Astrocyte (in vitro differentiated cells and primary cell): ENCODE measurements around the gene FNDC3A. TPM values are rescaled to one million over a fixed set of nuclear protein-coding genes. Genes with fewer than 3 reads are reported as not detected.

Experiments
- DNase-seq: peaks from one replicate; pipeline ENCODE4 v3.0.0-alpha.2; 2010; ENCODE audit warnings: low read depth
- FAIRE-seq: peaks from 2 replicates; lab custom pipeline; 2011; peaks lifted over from hg19 to GRCh38; lab: Jason Lieb, UNC
- H2AFZ ChIP-seq: 2 replicates; pipeline ENCODE4 v1.6.0; 2012; ENCODE audit warnings: low read depth, low read length, inconsistent platforms
- H3K27ac ChIP-seq: 2 replicates; pipeline ENCODE4 v1.5.1; 2011; ENCODE audit warnings: low read depth, low read length, inconsistent platforms
- H3K27me3 ChIP-seq: 2 replicates; pipeline ENCODE4 v1.6.0; 2011; ENCODE audit warnings: low read length, inconsistent platforms; ENCODE audit not compliant: insufficient read depth
- H3K36me3 ChIP-seq: 2 replicates; pipeline ENCODE4 v1.5.1; 2011; ENCODE audit warnings: low read length, inconsistent platforms; ENCODE audit not compliant: insufficient read depth
- H3K4me1 ChIP-seq: 2 replicates; pipeline ENCODE4 v1.5.1; 2011; ENCODE audit warnings: low read length, inconsistent platforms; ENCODE audit not compliant: insufficient read depth
- H3K4me2 ChIP-seq: 2 replicates; pipeline ENCODE4 v1.6.0; 2012; ENCODE audit warnings: low read length, inconsistent platforms
- H3K4me3 ChIP-seq: 2 replicates; pipeline ENCODE4 v1.5.1; 2011; ENCODE audit warnings: low read depth, mild to moderate bottlenecking, low read length, inconsistent platforms; ENCODE audit not compliant: insufficient read depth
- H3K79me2 ChIP-seq: 2 replicates; pipeline ENCODE4 v1.6.0; 2012; ENCODE audit warnings: mild to moderate bottlenecking, low read length, inconsistent platforms; ENCODE audit not compliant: insufficient read depth
- H3K9ac ChIP-seq: 2 replicates; pipeline ENCODE4 v1.6.0; 2012; ENCODE audit warnings: mild to moderate bottlenecking, low read length, inconsistent platforms
- H3K9me3 ChIP-seq: 2 replicates; pipeline ENCODE4 v1.5.1; 2012; ENCODE audit warnings: low read depth, mild to moderate bottlenecking, low read length, inconsistent platforms; ENCODE audit not compliant: insufficient read depth
- H4K20me1 ChIP-seq: 2 replicates; pipeline ENCODE4 v1.6.0; 2012; ENCODE audit warnings: low read length, inconsistent platforms; ENCODE audit not compliant: insufficient read depth
- H3K27ac Mint-ChIP-seq: one replicate; pipeline ENCODE4 v1.8.0; 2021; ENCODE audit warnings: mild to moderate bottlenecking, mixed read lengths; ENCODE audit not compliant: unreplicated experiment
- H3K27me3 Mint-ChIP-seq: one replicate; pipeline ENCODE4 v1.8.0; 2021; ENCODE audit warnings: low read depth, mixed read lengths; ENCODE audit not compliant: unreplicated experiment
- H3K36me3 Mint-ChIP-seq: one replicate; pipeline ENCODE4 v1.8.0; 2021; ENCODE audit warnings: low read depth, mixed read lengths; ENCODE audit not compliant: unreplicated experiment
- H3K4me1 Mint-ChIP-seq: one replicate; pipeline ENCODE4 v1.8.0; 2021; ENCODE audit warnings: low read depth, mixed read lengths; ENCODE audit not compliant: unreplicated experiment
- H3K4me3 Mint-ChIP-seq: one replicate; pipeline ENCODE4 v1.8.0; 2021; ENCODE audit warnings: mild to moderate bottlenecking, moderate library complexity, mixed read lengths; ENCODE audit not compliant: unreplicated experiment
- H3K9me3 Mint-ChIP-seq: one replicate; pipeline ENCODE4 v1.8.0; 2021; ENCODE audit warnings: mild to moderate bottlenecking, mixed read lengths; ENCODE audit not compliant: unreplicated experiment
- EZH2 ChIP-seq: IDR thresholded peaks from 2 replicates; pipeline ENCODE4 v1.6.1; 2012; ENCODE audit warnings: mild to moderate bottlenecking, low read length, inconsistent platforms; ENCODE audit not compliant: insufficient read depth
- total RNA-seq: library from RNA; stranded (reverse); gene quantifications from 2 replicates; pipeline ENCODE4 v1.2.1, GENCODE V29; 2021
- TF ChIP-seq, protein P1 (sequence below): IDR thresholded peaks from 2 replicates; pipeline ENCODE4 v1.5.1; 2011; ENCODE audit warnings: low read depth, mild to moderate bottlenecking, inconsistent platforms, low read length, moderate library complexity; ENCODE audit not compliant: insufficient read depth

The FNDC3A gene
- total RNA-seq, 1 donor from 2014 or later: 82.6 TPM

DNA sequence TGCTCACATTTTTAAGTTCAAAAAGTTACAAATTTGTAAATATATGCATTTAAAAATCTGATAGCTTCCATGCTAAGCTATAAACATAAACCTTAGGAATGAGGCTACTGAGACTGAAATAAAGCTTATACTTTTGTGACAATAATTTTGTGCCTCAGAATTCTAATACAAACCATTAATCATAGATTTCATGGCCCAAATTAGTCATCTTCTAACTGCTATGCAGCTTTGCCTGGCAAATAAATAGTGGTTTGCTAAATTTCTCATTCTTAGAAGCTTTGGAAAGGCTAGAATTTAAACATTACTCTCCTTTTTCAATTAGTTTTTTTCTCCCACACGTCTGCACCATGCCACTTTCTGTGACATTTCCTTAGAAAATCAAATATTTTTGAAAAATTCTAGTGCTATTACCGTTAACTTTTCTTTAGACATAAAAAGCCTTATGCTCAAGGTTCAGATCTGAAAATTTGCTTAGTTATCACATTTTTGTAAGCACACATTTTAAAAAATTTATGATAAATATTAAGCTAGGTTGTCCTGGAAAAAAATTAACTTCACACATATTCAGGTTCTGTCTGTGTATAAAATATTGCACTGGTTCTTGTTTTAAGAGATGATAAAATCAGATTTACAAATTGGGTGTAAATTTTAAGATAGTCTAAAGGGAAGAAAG lies 46.9 kb downstream of the FNDC3A start:
- Histone ChIP-seq H3K36me3 (no peaks in the 10 kb centered on the region), H3K27me3 (no peaks in the 10 kb centered on the region), H3K4me2 (peak overlapping the region; percentile 46), H3K79me2 (peaks cover 19% of the 10 kb centered on the region), H3K27ac (peak overlapping the region; percentile 56), H2AFZ (no peak overlapping the region), H4K20me1 (no peaks in the 10 kb centered on the region), H3K4me3 (no peak overlapping the region), H3K4me1 (peaks cover 20% of the 10 kb centered on the region), H3K9me3 (no peaks in the 10 kb centered on the region), H3K9ac (peak overlapping the region; percentile 22)
- TF ChIP-seq EZH2: no peak
- TF ChIP-seq, protein P1, sequence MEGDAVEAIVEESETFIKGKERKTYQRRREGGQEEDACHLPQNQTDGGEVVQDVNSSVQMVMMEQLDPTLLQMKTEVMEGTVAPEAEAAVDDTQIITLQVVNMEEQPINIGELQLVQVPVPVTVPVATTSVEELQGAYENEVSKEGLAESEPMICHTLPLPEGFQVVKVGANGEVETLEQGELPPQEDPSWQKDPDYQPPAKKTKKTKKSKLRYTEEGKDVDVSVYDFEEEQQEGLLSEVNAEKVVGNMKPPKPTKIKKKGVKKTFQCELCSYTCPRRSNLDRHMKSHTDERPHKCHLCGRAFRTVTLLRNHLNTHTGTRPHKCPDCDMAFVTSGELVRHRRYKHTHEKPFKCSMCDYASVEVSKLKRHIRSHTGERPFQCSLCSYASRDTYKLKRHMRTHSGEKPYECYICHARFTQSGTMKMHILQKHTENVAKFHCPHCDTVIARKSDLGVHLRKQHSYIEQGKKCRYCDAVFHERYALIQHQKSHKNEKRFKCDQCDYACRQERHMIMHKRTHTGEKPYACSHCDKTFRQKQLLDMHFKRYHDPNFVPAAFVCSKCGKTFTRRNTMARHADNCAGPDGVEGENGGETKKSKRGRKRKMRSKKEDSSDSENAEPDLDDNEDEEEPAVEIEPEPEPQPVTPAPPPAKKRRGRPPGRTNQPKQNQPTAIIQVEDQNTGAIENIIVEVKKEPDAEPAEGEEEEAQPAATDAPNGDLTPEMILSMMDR: no peak
- no peak overlapping the region for H3K4me3 Mint-ChIP-seq
- peak; percentile 59 for FAIRE-seq
- peaks cover 13% of the 10 kb centered on the region for H3K4me1 Mint-ChIP-seq
- peak; percentile 47 for DNase-seq
- H3K27me3 Mint-ChIP-seq: no peaks in the 10 kb centered on the region
- peaks cover 11% of the 10 kb centered on the region for H3K36me3 Mint-ChIP-seq
- H3K9me3 Mint-ChIP-seq: peaks cover 8% of the 10 kb centered on the region
- peak overlapping the region; percentile 90 for H3K27ac Mint-ChIP-seq

DNA sequence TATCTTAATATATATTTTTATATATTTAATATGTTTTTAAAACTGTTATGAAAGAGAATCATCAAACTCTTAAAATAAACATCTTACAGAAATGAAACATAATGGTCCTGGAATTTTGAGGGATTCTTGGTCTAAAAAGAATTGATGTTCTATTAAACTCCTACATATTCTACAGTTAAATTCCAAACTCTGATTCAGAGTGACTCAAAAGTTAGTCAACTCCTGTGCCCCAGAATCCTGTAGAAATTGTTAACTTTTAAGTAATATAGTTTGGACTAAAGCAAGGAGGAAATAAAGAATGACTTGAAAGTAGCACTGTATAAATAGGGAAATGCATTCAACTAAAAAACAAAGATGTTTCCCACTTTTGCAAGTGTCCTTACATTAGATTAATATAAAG lies 47.7 kb downstream of the FNDC3A start:
- peak overlapping the region; percentile 45 for H3K4me2 ChIP-seq
- Mint-ChIP-seq H3K27me3 (no peaks in the 10 kb centered on the region), H3K4me1 (peaks cover 13% of the 10 kb centered on the region), H3K36me3 (peaks cover 13% of the 10 kb centered on the region), H3K27ac (no peak overlapping the region), H3K4me3 (no peak overlapping the region), H3K9me3 (peaks cover 9% of the 10 kb centered on the region)
- no peaks in the 10 kb centered on the region for H3K9me3 ChIP-seq
- H3K79me2 ChIP-seq: peaks cover 19% of the 10 kb centered on the region
- no peak overlapping the region for H2AFZ ChIP-seq
- FAIRE-seq (peak; percentile 41), DNase-seq (peak; percentile 81)
- peak overlapping the region; percentile 52 for H3K27ac ChIP-seq
- no peaks in the 10 kb centered on the region for H3K36me3 ChIP-seq
- H3K27me3 ChIP-seq: no peaks in the 10 kb centered on the region
- no peak overlapping the region for H3K4me3 ChIP-seq
- H4K20me1 ChIP-seq: no peaks in the 10 kb centered on the region
- H3K9ac ChIP-seq: no peak overlapping the region
- H3K4me1 ChIP-seq: peaks cover 20% of the 10 kb centered on the region
- TF ChIP-seq EZH2: no peak
- TF ChIP-seq, protein P1: no peak

DNA sequence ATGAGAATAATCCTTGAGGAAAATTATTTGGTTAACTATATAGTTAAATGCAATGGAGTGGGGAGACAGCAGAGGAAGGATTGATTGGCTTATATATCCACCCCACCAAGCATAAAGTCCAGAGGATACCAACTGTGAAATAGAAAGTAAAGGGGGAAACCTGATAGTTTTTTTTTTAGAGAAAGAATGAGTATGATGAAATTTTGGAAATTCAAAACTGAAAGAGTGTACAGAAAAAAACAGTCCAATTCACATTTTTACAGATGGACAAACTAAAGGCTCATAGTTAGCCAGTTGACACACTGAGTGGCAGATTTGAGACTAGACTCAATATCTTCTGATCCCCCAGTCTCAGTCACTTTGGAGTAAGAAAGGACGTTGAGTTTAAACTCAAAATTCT lies 51.1 kb downstream of the FNDC3A start:
- Histone ChIP-seq H2AFZ (no peak overlapping the region), H3K4me2 (no peak overlapping the region), H3K27me3 (no peaks in the 10 kb centered on the region), H4K20me1 (no peaks in the 10 kb centered on the region), H3K27ac (no peak overlapping the region), H3K36me3 (peaks cover 3% of the 10 kb centered on the region), H3K9ac (no peak overlapping the region), H3K79me2 (peaks cover 4% of the 10 kb centered on the region), H3K4me1 (peaks cover 12% of the 10 kb centered on the region), H3K9me3 (no peaks in the 10 kb centered on the region), H3K4me3 (no peak overlapping the region)
- Mint-ChIP-seq H3K9me3 (peaks cover 12% of the 10 kb centered on the region), H3K4me1 (peaks cover 6% of the 10 kb centered on the region), H3K27me3 (no peaks in the 10 kb centered on the region), H3K27ac (no peak overlapping the region), H3K4me3 (no peak overlapping the region), H3K36me3 (peaks cover 19% of the 10 kb centered on the region)
- FAIRE-seq (no peak), DNase-seq (no peak)
- no peak for TF ChIP-seq EZH2
- TF ChIP-seq, protein P1: no peak
